ENCODE measurements around the gene R3HDM2.

Gene R3HDM2

DNA sequence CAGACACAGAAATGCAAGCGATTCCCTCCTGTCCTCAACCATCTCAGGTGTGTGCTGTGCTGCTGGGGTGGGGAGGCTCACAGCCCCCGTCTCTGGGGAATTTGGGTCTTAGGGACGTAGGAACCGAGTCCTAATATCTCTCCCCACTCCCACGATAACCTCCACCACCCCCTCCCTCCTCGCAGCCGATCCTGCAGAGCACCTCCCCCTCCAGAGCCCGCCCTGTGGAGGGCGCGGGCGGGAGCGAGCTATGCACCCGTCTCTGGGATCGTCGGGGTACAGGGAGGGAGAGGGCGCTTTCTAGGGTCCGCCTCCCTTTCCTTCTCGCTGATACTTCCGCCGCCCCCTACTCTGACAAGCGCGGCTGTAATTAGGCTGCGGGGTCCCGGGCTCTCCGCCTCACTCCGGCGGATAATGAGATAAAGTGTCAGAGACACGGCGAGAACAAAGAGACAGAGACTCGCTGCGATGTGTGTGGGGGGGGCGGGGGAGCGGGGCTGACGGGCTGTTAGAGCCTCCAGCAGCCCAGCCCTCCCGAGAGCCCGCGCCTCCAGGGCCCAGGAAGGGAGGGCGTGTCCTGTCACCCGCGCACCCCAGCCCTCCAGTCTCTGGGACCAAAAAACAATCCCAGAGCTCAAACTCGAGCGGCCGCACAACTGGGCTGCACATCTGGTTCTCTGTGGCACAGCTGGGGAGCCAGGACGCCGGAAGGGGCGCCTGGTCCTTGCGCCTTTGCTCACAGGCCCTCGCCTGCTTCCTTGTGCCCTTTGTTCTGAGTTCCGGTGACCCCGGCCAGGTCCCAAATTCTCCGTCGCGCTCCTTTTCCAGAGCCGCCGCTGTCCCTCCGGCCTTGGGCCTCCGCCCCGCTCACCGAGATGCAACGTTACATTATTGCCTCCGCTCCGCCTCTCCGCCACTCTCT, 192.7 kb downstream of the R3HDM2 start:
- DNase-seq, result no peak

DNA sequence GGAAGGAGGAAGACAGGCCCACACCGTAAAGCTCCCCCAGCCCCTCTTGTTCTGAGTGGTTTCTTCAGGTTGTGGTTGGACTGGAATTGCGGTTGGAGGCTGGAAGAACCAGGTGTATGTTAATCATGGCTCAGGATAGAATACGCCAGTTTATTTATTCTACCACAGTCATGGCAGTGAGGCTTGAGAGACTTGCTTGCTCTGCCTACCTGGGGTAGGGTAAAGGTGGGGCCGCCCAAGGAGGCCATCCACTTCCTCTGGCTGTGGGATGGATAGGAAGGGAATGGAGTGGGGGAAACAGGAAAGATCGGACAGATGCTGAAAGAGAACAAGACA, 193.3 kb downstream of the R3HDM2 start:
- no peak for DNase-seq

DNA sequence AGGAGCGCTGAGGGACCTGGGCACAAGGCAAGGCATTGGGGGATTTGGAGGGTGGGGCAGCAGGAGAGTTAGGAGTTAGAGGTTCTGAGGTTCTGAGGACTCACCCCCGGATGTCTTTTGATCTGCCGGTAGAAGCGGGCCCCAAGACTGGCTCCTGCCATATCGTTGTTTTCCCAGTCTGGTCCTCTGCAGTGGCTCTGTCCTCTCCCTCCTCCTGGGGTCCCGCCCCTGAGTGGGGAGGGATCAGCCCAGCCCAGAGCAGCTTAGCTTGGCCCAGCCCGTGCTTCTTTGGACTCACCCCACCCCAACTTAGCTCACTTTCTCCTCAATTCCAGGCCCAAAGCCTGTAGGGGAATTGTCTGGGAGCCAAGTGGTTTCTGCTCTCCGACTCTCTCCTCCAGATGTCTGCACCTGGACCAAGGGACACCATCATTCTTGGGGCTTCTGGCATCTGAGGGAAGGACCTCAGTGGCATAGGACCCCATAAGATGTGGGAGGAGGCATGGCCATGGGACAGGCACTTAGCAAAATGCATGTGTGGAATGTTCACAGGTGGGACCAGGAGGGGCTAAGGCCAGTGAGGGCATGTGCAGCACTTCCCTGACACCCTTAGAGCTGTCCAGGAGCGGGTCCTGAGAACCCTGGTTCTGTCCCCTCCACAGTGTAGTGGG, 193.8 kb downstream of the R3HDM2 start:
- no peak for DNase-seq

DNA sequence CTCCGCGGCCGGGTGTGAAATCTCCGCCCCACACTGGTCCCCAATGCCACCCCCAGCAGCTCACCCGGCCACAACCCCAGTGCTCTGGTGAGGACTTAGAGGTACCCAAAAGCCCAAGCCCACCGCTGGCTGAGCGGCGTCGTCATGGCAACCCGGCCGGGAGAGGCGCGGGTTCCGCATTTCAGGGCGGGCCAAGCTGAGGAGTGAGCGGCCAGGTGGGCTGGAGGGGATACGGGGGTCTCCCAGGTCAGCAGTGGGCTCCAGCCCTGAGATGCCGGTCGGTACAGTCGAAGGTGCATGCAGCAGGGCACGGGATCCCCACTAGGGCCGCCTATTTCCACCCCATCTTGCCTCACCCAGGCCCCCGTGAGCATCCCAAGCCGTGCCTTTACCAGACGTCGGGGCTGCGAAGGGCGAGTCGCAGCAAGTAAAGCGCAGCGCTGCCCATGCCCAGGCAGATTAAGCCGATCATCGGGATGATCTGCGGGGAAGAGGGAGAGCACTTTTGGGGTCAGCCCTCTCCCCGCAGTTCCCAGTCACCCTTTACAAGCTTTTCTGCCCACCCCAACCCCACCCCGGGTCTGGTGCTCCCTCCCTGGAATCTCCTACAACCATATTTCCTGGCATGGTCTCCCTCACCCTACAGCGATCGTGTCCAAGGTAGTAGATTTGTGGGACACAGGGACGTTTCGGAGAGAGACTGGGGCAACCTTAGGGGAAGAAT, 194.5 kb downstream of the R3HDM2 start:
- DNase-seq, result no peak

DNA sequence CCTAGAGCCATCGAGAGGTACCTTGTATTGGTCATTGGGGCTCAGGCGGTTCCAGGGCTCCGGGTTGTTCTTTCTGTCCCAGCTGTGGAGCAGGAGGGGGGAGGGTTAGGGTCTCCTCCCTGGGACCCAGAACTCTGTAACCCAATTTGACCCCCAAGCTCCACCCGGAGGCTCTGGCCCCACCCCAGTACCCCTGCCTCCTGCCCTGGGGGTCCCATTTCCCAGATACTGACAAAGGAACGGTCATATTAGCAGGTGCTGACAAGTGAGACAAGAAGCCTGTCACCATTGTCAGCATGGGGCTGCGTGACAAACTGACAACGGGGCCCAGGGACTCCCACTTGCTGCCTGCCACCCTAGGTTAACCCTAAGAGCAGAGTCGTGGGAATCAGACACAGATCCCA, 195.1 kb downstream of the R3HDM2 start:
- DNase-seq, result no peak

DNA sequence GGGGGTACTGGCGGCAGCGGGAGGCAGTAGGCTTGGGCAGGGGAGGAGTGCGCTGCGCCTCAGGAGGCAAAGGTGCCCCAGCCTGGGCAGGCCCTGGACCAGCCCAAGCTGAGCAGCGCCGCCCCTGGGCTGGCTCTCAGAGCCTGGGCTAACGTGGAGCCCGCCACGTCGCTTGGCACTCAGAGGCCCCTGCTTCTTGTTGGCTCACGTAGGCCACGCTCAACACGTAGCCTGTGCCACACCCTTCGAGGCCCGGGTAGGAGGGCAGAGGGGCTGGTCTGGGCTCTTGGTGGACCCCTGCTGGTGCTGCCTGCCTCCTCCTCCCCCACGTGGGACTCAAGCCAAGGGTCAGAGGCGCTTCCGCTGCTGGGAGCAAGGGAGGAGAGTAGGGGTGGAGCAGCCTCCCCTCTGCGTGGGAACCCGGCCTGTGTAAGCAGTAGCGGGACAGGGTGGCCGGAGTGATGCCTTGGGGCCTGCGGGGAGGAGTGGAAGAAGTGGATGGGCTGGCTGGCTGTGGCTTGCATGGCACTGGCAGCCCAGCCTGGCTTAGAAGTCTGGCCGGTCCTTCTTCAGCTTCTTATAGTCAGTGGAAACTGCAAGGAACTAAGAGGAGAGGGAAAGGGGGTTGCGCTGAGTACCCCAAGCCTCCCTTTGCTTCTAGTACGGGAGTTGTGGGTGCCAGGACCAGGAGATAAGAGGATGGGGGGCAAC, 195.7 kb downstream of the R3HDM2 start:
- DNase-seq, result no peak

DNA sequence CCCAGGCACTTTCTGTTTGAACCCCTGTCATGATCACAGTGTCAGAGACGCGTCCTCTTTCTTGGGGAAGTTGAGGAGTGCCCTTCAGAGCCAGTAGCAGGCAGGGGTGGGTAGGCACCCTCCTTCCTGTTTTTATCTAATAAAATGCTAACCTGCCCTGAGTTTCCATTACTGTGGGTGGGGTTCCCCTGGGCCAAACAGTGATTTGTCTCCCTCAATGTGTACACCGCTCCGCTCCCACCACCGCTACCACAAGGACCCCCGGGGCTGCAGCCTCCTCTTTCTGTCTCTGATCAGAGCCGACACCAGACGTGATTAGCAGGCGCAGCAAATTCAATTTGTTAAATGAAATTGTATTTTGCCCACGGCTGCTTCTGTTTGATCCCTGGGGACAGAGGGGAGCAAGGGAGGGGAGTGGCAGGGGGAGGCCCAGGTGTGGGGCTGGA, 196.2 kb downstream of the R3HDM2 start:
- DNase-seq, result no peak

DNA sequence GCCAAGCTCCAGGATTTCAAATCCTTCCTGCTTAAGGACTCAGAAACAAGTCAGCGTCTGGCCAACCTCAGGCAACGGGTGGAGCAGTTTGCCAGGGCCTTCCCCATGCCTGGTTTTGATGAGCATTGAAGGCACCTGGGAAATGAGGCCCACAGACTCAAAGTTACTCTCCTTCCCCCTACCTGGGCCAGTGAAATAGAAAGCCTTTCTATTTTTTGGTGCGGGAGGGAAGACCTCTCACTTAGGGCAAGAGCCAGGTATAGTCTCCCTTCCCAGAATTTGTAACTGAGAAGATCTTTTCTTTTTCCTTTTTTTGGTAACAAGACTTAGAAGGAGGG, 196.6 kb downstream of the R3HDM2 start:
- DNase-seq, result no peak

DNA sequence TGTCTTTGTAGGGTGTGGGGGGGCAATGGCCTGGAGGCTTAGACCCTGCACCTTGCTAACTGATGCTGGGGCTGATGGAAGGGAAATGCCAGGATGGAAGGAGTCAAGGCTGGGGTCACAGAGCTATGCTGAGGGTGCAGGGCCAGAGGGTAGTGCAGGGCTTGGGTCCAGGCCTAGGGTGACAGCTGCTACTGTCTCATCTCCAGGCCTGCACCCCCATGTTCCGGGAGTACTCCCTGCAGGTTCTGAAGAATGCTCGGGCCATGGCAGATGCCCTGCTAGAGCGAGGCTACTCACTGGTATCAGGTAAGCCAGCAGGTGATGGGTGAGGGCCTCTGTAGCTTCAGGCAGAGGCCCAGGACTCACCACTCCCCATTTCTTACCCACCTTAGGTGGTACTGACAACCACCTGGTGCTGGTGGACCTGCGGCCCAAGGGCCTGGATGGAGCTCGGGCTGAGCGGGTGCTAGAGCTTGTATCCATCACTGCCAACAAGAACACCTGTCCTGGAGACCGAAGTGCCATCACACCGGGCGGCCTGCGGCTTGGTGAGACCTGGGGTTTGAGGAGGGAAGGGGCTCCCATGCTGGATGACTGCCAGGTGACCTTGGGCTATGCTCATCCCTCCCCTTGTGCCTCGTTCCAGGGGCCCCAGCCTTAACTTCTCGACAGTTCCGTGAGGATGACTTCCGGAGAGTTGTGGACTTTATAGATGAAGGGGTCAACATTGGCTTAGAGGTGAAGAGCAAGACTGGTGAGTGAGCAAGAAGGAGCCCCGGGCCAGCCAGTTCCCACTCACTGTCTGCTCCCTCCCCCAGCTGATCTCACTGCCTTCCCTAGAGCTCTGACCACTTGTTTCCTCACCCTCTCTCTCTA, 197.2 kb downstream of the R3HDM2 start:
- DNase-seq, result no peak

DNA sequence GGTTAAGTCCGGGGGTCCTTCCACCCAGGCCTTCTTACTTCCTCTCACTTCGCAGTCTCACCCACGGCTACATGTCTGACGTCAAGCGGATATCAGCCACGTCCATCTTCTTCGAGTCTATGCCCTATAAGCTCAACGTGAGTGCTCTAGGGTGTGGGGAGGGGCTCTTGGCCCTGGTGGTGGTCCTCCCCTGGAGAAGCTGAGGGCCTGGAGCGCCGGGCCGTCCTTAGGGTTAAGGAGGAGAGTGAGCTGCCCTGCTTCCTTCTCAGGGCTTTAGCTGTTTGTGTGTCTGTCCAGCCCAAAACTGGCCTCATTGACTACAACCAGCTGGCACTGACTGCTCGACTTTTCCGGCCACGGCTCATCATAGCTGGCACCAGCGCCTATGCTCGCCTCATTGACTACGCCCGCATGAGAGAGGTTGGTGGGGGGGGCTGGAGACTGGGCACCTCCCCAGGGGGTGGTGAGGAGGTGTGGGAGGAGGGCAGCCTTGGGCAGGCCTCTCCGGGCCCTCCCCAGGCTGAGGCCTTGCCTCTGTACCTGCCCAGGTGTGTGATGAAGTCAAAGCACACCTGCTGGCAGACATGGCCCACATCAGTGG, 198.6 kb downstream of the R3HDM2 start:
- DNase-seq, result no peak

DNA sequence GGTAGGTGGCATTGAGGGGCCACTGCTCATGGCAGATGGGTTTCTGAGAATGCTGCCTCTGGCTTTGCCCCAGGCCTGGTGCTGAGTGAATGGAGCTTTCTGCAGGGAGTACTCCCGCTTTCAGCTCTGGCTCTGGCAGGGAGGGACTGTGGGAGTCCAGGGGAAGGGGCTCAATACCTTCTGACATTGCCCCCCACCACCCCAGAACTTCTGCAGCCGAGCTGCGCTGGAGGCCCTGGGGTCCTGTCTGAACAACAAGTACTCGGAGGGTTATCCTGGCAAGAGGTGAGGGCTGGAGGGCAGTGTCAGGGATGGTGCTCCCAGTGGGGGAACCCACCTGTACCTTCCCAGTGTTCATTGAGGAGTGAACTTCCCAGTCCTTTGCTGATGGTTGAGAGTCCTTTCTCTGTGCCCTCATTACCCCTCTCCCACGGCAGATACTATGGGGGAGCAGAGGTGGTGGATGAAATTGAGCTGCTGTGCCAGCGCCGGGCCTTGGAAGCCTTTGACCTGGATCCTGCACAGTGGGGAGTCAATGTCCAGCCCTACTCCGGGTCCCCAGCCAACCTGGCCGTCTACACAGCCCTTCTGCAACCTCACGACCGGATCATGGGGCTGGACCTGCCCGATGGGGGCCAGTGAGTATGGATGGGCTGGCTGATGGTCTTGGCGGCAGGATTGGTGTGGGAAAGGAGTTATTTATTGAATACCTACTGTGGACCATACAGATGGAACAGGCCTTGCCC, 199.4 kb downstream of the R3HDM2 start:
- no peak for DNase-seq

DNA sequence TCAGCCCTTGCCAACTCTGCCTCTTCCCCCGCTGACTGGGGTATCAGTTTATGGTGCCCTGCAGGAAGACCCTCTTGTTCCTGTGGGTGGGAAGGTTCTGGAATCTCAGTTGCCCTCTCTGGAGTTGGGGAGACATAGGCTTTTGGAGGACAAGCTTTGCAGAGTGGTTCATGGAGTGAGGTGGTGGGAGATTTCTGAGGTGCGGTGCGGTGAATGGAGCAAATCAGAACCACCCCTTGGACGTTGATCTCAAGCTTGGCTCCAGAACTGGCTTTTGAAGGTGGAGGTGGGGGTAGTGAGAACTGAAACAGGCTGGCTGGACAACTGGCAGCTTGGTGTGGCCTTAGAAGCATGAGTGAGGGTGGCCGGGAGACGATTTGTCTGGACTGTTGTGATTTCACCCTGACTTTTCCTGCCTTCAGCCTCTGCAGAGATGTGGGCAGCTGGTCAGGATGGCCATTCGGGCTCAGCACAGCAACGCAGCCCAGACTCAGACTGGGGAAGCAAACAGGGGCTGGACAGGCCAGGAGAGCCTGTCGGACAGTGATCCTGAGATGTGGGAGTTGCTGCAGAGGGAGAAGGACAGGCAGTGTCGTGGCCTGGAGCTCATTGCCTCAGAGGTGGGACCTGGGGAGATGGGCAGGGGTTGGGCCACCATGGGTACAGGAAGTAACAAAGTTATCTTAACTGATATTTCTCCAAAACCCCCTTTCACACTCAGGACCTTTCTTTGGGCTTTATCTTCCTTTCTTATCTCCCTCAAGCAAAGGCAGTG, 200.3 kb downstream of the R3HDM2 start:
- DNase-seq, result no peak

DNA sequence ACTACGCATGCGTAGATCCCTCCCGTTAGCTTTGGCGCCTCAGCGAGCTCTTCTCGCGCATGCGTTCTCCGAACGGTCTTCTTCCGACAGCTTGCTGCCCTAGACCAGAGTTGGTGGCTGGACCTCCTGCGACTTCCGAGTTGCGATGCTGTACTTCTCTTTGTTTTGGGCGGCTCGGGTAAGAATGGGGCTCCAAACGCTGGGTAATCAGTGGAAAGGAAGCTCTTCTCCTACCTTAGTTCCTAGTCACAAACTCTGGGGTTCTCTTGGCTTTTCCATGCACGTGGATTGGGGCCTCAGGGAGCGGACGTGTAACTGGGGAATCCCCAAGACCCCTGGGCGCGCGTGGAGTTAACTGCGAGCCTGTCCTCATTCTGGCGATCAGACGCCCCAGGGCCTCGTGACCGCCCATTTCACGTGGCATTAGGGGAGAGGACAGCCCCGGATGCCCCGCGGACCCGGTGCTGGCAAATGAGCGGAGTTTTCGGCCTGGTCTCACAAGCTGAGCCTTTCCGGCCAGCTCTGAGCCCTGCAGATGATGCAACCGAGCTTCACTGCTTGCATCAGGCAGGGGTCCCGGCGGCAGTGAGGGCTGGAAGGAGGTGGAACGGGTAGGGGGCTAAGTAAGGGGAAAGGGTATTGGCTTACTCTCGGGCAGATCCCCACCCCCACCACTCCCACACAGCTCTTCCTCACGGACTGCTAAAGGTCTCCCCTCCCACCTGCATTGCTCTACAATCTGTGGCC, 201.0 kb downstream of the R3HDM2 start, which contains the start of gene SHMT2:
Gene SHMT2 (plus strand): TSS at position 78 of the 747 bp plus-strand sequence. CDS start 68 bp downstream, at position 146.
- DNase-seq, result peak; percentile 87

DNA sequence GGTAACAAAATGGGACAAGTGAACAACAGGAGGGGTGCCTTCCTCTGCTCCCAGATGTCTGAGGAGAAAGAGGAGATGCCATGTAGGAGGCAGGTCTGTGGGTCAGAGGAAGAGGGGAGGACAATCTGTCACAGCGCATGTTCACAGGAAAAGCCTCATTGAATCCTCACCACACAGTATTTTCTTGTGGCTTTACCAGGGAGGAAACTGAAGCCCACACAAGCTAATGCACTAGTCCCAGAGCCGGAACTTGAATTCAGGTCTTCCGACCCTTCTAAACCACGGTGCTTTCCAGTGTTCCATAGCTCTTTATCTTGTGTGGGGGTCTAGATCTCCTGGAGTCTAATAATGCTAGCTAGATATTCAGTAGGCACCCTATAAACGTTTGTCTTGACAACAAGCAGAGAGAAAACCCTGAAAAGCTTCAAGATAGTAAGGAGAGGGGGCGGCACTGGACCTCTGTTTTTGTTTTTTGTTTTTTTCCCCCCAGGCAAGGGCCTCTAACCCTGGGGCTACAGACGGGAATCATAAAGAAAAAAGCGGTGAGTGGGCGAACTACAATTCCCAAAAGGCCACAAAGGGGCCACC, 201.7 kb downstream of the R3HDM2 start:
- no peak for DNase-seq

DNA sequence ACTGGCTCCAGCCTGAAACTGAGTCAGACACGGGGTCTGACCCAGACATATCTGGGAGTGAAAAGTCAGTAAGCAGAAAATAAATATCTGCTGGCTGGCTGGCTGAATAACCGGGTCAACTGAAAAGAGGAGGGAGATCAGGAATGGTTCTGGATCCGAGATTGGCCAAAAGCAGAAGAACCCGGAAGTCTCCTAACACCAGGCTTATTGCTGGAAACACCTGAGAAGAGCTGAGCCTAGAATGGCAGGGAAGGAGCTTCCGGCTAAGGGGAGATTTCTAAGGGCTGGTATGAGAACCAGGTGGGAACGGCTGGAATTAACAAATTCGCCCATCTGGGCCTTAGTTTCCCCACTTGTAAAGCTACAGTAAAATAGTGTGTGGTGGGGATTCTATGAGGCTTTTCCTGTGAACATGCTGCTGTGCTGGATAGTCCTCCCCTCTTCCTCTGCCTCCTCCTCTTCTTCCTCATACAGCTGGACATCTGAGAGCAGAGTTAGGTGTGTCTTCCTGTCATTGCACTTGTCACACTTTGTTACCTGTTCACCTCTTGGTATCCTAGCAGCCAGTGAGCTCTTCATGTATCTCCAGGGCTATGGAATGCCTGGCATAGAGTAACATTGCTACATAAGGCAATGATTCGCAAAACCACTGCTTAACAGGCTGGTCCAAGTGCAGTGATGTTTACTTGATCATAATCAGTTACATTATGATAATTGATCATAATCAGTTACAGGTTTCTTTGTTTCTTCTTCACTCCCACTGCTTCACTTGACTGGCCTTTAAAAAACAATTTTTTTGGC, 203.3 kb downstream of the R3HDM2 start:
- DNase-seq, result no peak

DNA sequence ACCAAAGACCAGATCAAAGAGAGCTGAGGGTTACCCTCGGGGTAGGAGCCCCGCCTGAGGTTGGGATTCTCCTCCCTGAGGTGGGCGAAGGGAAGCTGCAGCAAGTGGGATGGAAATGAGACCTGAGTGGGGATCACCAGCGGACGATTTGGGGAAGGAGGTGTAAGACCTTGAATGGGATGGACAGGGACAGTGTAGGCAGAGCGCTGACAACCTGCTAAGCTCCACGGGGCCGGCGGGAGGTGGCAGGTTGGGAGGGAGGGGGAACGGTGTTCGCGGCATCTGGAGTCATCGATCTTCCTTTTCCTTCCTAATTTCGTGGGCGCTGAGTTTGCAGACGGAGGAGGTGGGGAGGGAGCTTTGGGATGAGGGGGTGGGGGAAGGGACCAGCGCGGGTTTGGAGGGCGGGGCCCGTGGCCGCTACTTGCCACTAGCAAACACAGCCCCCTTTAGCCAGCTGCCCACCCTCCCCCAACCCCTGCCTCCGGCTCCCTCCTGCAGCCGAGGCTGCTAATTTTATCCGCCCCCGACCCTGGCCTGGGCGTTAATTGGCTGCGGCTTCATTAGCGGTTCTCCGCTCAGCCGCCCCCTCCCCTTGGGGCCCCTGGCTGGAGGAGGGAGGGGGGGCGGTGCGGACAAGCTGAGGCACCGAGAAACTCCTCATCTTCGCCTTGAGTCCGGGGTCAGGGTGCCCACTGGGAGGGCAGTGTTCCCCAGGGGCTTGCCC, 204.1 kb downstream of the R3HDM2 start:
- DNase-seq, result no peak

DNA sequence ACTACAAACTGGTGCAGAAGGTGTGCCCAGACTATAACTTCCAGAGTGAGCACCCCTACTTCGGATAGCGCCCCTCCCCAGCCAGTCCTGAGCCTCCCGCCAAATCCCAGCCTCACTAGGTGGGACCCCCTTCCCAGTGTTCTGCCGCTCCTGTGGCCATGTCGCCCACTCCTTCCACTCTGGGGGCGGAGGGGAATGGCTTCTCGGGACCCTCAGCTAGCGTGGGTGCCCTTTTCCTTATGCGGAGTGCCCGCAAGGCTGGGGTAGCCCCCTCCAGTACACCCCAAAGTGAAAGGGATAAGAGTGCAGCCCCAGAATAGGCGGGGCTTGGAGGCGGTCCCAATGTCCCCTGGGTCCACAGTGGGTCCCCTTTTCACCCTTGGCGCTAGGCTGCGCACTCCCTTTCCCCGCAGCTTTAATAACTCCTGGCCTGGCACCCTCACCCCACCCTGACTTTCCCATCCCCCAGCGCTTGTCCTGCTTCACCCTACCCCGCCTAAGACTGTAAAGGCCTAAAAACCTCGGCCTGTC, 205.1 kb downstream of the R3HDM2 start:
- DNase-seq, result no peak

Measured in activated CD4-positive, alpha-beta T cell treated with anti-CD3 and anti-CD28 coated beads for 1 hour (primary cell).